HepG2 (cell line): Measurements from ENCODE around the gene PLEKHB2. TPM values are rescaled to one million over a fixed set of nuclear protein-coding genes. Genes with fewer than 3 reads are reported as not detected.
A peak's percentile ranks its signal among the peaks of the same experiment; 100 is the strongest.

Experiments
- ATF4 ChIP-seq, 2 experiments: fragments of 450-650 bp in 1 of 2; sonication (generic) in 1 of 2; formaldehyde crosslinking; IDR thresholded peaks; 2 replicates each; pipeline versions ENCODE4 v1.5.0 to v1.8.0; 2020 to 2022; ENCODE audit warnings: mild to moderate bottlenecking in 1 of 2, missing genetic modification reagents in 1 of 2
- BATF2 ChIP-seq: sonication (generic); formaldehyde crosslinking; IDR thresholded peaks from 2 replicates; pipeline ENCODE4 v1.8.0; 2022; ENCODE audit warnings: mild to moderate bottlenecking, missing genetic modification reagents, moderate library complexity
- CEBPG ChIP-seq: IDR thresholded peaks from 2 replicates; pipeline ENCODE4 v1.6.1; 2016
- CHD4 ChIP-seq: fragments of 200-600 bp; sonication (generic); IDR thresholded peaks from 2 replicates; pipeline ENCODE4 v1.7.0; 2017; ENCODE audit warnings: mild to moderate bottlenecking, low read length, borderline replicate concordance
- DNMT3B ChIP-seq: conservative IDR thresholded peaks from 2 replicates; pipeline ENCODE4 v1.6.1; 2016; ENCODE audit warnings: missing biosample characterization, control low read depth
- FOSL2 ChIP-seq: sonication (generic); formaldehyde crosslinking; IDR thresholded peaks from 2 replicates; pipeline ENCODE4 v1.4.0; 2020; ENCODE audit warnings: missing genetic modification reagents
- GFI1 ChIP-seq: sonication (generic); formaldehyde crosslinking; IDR thresholded peaks from 2 replicates; pipeline ENCODE4 v1.5.0; 2020; ENCODE audit warnings: missing genetic modification reagents, mild to moderate bottlenecking, borderline replicate concordance
- HNRNPL ChIP-seq: fragments of 200-400 bp; formaldehyde crosslinking; IDR thresholded peaks from 2 replicates; pipeline ENCODE4 v1.6.1; 2017; ENCODE audit warnings: mild to moderate bottlenecking, low read depth, low read length
- ISL2 ChIP-seq: sonication (generic); formaldehyde crosslinking; IDR thresholded peaks from 2 replicates; pipeline ENCODE4 v1.5.0; 2020; ENCODE audit warnings: missing genetic modification reagents
- KAT7 ChIP-seq: IDR thresholded peaks from 2 replicates; pipeline ENCODE4 v1.6.1; 2018; ENCODE audit warnings: borderline replicate concordance, missing compliant biosample characterization
- MIXL1 ChIP-seq: IDR thresholded peaks from 2 replicates; pipeline ENCODE4 v1.6.1; 2016
- MYPOP ChIP-seq: sonication (generic); formaldehyde crosslinking; IDR thresholded peaks from 2 replicates; pipeline ENCODE4 v1.8.1; 2023; ENCODE audit warnings: mild to moderate bottlenecking, moderate library complexity, missing genetic modification reagents
- NCOR1 ChIP-seq: fragments of 200-600 bp; sonication (generic); IDR thresholded peaks from 2 replicates; pipeline ENCODE4 v1.7.0; 2017; ENCODE audit warnings: antibody characterized with exemption, low read length, borderline replicate concordance
- RFX5 ChIP-seq: IDR thresholded peaks from 2 replicates; pipeline ENCODE4 v1.6.1; 2011; ENCODE audit warnings: low read depth, low read length, improper control_type of control experiment
- SIN3A ChIP-seq: IDR thresholded peaks from 2 replicates; pipeline ENCODE4 v1.6.1; 2011; ENCODE audit warnings: low read depth, mild to moderate bottlenecking, control low read depth, low read length, borderline replicate concordance
- ZBTB7B ChIP-seq: sonication (generic); formaldehyde crosslinking; IDR thresholded peaks from 2 replicates; pipeline ENCODE4 v1.4.0; 2020; ENCODE audit warnings: missing genetic modification reagents
- ZKSCAN8 ChIP-seq: IDR thresholded peaks from 2 replicates; pipeline ENCODE4 v1.6.1; 2016; ENCODE audit warnings: borderline replicate concordance, missing genetic modification reagents, missing compliant biosample characterization
- ZMYM3 ChIP-seq: sonication (generic); formaldehyde crosslinking; IDR thresholded peaks from 2 replicates; pipeline ENCODE4 v1.5.1; 2020; ENCODE audit warnings: mild to moderate bottlenecking, missing genetic modification reagents
- ZNF18 ChIP-seq: sonication (generic); formaldehyde crosslinking; IDR thresholded peaks from 2 replicates; pipeline ENCODE4 v1.8.0; 2022; ENCODE audit warnings: mild to moderate bottlenecking, missing genetic modification reagents; ENCODE audit not compliant: insufficient replicate concordance
- ZNF224 ChIP-seq: sonication (generic); formaldehyde crosslinking; IDR thresholded peaks from 2 replicates; pipeline ENCODE4 v1.5.0; 2020; ENCODE audit warnings: mild to moderate bottlenecking, missing genetic modification reagents
- ZNF225 ChIP-seq: sonication (generic); formaldehyde crosslinking; IDR thresholded peaks from 2 replicates; pipeline ENCODE4 v1.4.0; 2020; ENCODE audit warnings: mild to moderate bottlenecking, missing genetic modification reagents
- ZNF232 ChIP-seq: sonication (generic); formaldehyde crosslinking; IDR thresholded peaks from 2 replicates; pipeline ENCODE4 v1.4.0; 2020; ENCODE audit warnings: missing genetic modification reagents, borderline replicate concordance
- ZNF430 ChIP-seq: sonication (generic); formaldehyde crosslinking; IDR thresholded peaks from 2 replicates; pipeline ENCODE4 v1.9.0; 2021; ENCODE audit warnings: mild to moderate bottlenecking, missing genetic modification reagents
- ZNF510 ChIP-seq: sonication (generic); formaldehyde crosslinking; IDR thresholded peaks from 2 replicates; pipeline ENCODE4 v1.4.0; 2020; ENCODE audit warnings: low read depth, mild to moderate bottlenecking, missing genetic modification reagents
- ZSCAN21 ChIP-seq: sonication (generic); formaldehyde crosslinking; IDR thresholded peaks from 2 replicates; pipeline ENCODE4 v1.8.0; 2022; ENCODE audit warnings: mild to moderate bottlenecking, missing genetic modification reagents, moderate library complexity, borderline replicate concordance
- polyA plus RNA-seq, 8 experiments: library from polyadenylated mRNA; depleted of rRNA in 3 of 8; stranded (reverse) in 7 of 8; unstranded in 1 of 8; fragments of >200 nt; fragmentation: Illumina TruSeq in 4 of 8; extraction: Trizol in 4 of 8; gene quantifications; 2 replicates each; pipeline versions ENCODE4 v1.2.1 to v1.2.3, GENCODE V29; 2011 to 2016; ENCODE audit warnings: low read depth in 4 of 8, missing spikeins in 1 of 8, mixed read lengths in 1 of 8; ENCODE audit not compliant: insufficient read depth in 1 of 8
- total RNA-seq, 5 experiments: library from RNA; depleted of rRNA; stranded (reverse); fragments of >200 nt; fragmentation: Illumina TruSeq; extraction: Trizol; gene quantifications; 2 replicates each; pipeline ENCODE4 v1.2.3, GENCODE V29; 2016; ENCODE audit warnings: low read depth in 1 of 5

Gene PLEKHB2
- total and polyA plus RNA-seq, 2 of the 13 experiments (the other 11 are each of a cell fraction or from before 2014, with no cell fraction given), result 73.0 to 78.9 TPM

- no peak for TF ChIP-seq RFX5
- TF ChIP-seq ZNF224 (CRISPR knock-in tag), result 0 out of 2 replicates have a peak, but pooled peaks have one; percentile 33
- peak; percentile 84; the same call in 1 of the 2 replicates for TF ChIP-seq CHD4
- 0 out of 2 replicates have a peak, but pooled peaks have one; percentile 22 for TF ChIP-seq HNRNPL
- TF ChIP-seq NCOR1, result peak; percentile 21; the same call in 1 of the 2 replicates
- peak; percentile 49; the same call in 1 of the 2 replicates for TF ChIP-seq ZNF232
- peak; percentile 36; the same call in 1 of the 2 replicates for TF ChIP-seq FOSL2 (CRISPR knock-in tag)
- TF ChIP-seq BATF2 (CRISPR knock-in tag), result no peak
- TF ChIP-seq ZNF430 (CRISPR knock-in tag), result no peak
- TF ChIP-seq ZMYM3 (CRISPR knock-in tag), result peak; percentile 78
- 0 out of 2 replicates have a peak, but pooled peaks have one; percentile 42 for TF ChIP-seq MYPOP (CRISPR knock-in tag)
- peak; percentile 57; the same call in 1 of the 2 replicates for TF ChIP-seq ZBTB7B (CRISPR knock-in tag)
- peak; percentile 67; the same call in 1 of the 2 replicates for TF ChIP-seq ZNF510 (CRISPR knock-in tag)
- 0 out of 2 replicates have a peak, but pooled peaks have one; percentile 1 for TF ChIP-seq ISL2 (CRISPR knock-in tag)
- TF ChIP-seq ZKSCAN8 (CRISPR knock-in tag), result no peak
- TF ChIP-seq CEBPG (CRISPR knock-in tag), result no peak
- peak; percentile 75 for TF ChIP-seq ZNF18 (CRISPR knock-in tag)
- TF ChIP-seq KAT7 (CRISPR knock-in tag), result peak; percentile 65; the same call in 1 of the 2 replicates
- 0 out of 4 replicates have a peak, but pooled peaks of 1 of the 2 experiments have one; percentile 29 for TF ChIP-seq ATF4 (CRISPR knock-in tag; IDR thresholded peaks at IDR 0.05)
- peak; percentile 68 for TF ChIP-seq GFI1 (CRISPR knock-in tag)
- 0 out of 2 replicates have a peak, but pooled peaks have one; percentile 45 for TF ChIP-seq DNMT3B (CRISPR knock-in tag)
- peak; percentile 74 for TF ChIP-seq ZNF225 (CRISPR knock-in tag)
- peak; percentile 11; the same call in 1 of the 2 replicates for TF ChIP-seq MIXL1 (CRISPR knock-in tag)
- TF ChIP-seq ZSCAN21 (CRISPR knock-in tag), result no peak
- TF ChIP-seq SIN3A, result 0 out of 2 replicates have a peak, but pooled peaks have one; percentile 37
Measured at GRCh38 chr2:131093696-131094462, 11.3 kb upstream of the PLEKHB2 start (continued).
